Heart right ventricle (tissue), 16 donors: ENCODE data around the gene GRM7. TPM values are rescaled to one million over a fixed set of nuclear protein-coding genes. Genes with fewer than 3 reads are reported as not detected.

Experiments used
- ATAC-seq, 8 donors: fragments of 200-7000 bp; cut with Tn5 transposase; one replicate each; pipeline ENCODE4 v1.9.1; 2020; ENCODE audit warnings: mild to moderate bottlenecking in 8 of 8, moderate library complexity in 8 of 8, moderate number of reproducible peaks in 1 of 8
- DNase-seq, 2 donors: peaks; one replicate each; pipeline ENCODE4 v3.0.0-alpha.2; 2020
- H3K27ac ChIP-seq, 10 donors: fragments of 200-600 bp; sonication (generic) in 2 of 10; one replicate each; pipeline versions ENCODE4 v1.5.0 to v1.8.0; 2020 to 2022; ENCODE audit warnings: mild to moderate bottlenecking in 3 of 10
- H3K27me3 ChIP-seq, 7 donors: fragments of 200-600 bp; one replicate each; pipeline ENCODE4 v1.8.0; 2021 to 2022; ENCODE audit warnings: mild to moderate bottlenecking in 2 of 7
- H3K36me3 ChIP-seq, 9 donors: fragments of 200-600 bp; sonication (generic) in 1 of 9; one replicate each; pipeline versions ENCODE4 v1.5.0 to v1.8.0; 2020 to 2022; ENCODE audit warnings: mild to moderate bottlenecking in 2 of 9
- H3K4me1 ChIP-seq, 9 donors: fragments of 200-600 bp; sonication (generic) in 1 of 9; one replicate each; pipeline versions ENCODE4 v1.5.0 to v1.8.0; 2020 to 2022; ENCODE audit warnings: mild to moderate bottlenecking in 4 of 9
- H3K4me3 ChIP-seq, 10 donors: fragments of 200-600 bp; sonication (generic) in 2 of 10; one replicate each; pipeline versions ENCODE4 v1.5.0 to v1.8.0; 2020 to 2022; ENCODE audit warnings: mild to moderate bottlenecking in 7 of 10, moderate library complexity in 2 of 10
- H3K9me3 ChIP-seq, 11 donors: fragments of 200-600 bp in 10 of 11; sonication (generic) in 2 of 11; one replicate each; pipeline versions ENCODE4 v1.5.0 to v1.8.0; 2013 to 2022; ENCODE audit warnings: mild to moderate bottlenecking in 2 of 11, control low read depth in 1 of 11, moderate library complexity in 1 of 11
- WGBS, 2 donors: extraction: QIAGEN DNeasy Blood & Tissue Kit; methylation state at CpG; one replicate each; pipeline ENCODE4 v1.1.7; 2013; ENCODE audit warnings: inconsistent platforms in 1 of 2; 5-methylcytosine and 5-hydroxymethylcytosine counted together
- intact Hi-C, 10 donors: fragments of 100-400 bp; cut with DNase I; formaldehyde crosslinking; loops; one replicate each; pipeline versions ENCODE4 v1.11.1 to v1.14.2; 2022
- polyA plus RNA-seq, 2 donors: library from polyadenylated mRNA; stranded (reverse); fragments of 200-250 nt; gene quantifications; one replicate each; pipeline ENCODE4 v1.2.3, GENCODE V29; 2013
- total RNA-seq, 10 donors: library from RNA; stranded (reverse); fragmentation: NEBNext Ultra II Directional in 3 of 10; extraction: Animal tissue kit (Norgen Biotek cat#: 25700) in 3 of 10; gene quantifications; one replicate each; pipeline versions ENCODE4 v1.2.1 to v1.2.4, GENCODE V29; 2021 to 2023
- TF ChIP-seq, protein P1 (sequence below), 9 donors: fragments of 200-600 bp; sonication (generic) in 2 of 9; IDR thresholded peaks; one replicate each; pipeline versions ENCODE4 v1.5.0 to v1.8.0; 2021 to 2022; ENCODE audit warnings: antibody characterized with exemption in 9 of 9, mild to moderate bottlenecking in 5 of 9, moderate library complexity in 1 of 9
- donor health status: Arrhythmogenic right ventricular cardiomyopathy.
- donor health status: ischemic (EF 13 %, LVEDD 7.1; RV severe dilation, severe dysfunction).
- donor health status: healthy with polysubstance abuse.
- donor health status: DM: no; HTN: yes; CAD: no.
- donor health status: DM: no; HTN: no; CAD: no.
- donor health status: ischemic (EF 25% LVEDD 6.9; RV normal size, moderate dysfunction).
- donor health status: ischemic (EF 25% LVEDD 5.7; RV mildly dilated, moderate dysfunction).
- donor health status: healthy.
- donor health status: DM: yes; HTN: yes; CAD: no.
- donor health status: Ischemic cardiomyopathy.
- donor health status: ischemic (EF 35%, LVEDD 5.7; RV mildly dilated, moderate dysfunction).
- donor health status: nonischemic (EF 11% LVEDD 7.7; RV severe dilation, severe dysfunction).
- donor health status: DM: yes; HTN: yes; CAD: no.
- donor health status: PGD.
- donor health status: ischemic (EF 29% LVEDD 5.4; RV normal size, mild dysfunction).
- donor health status: nonischemic (EF 23%, LVEDD 6.1; RV moderate dilation, normal function).

GRM7 gene
- total and polyA plus RNA-seq, 12 donors = not detected

DNA sequence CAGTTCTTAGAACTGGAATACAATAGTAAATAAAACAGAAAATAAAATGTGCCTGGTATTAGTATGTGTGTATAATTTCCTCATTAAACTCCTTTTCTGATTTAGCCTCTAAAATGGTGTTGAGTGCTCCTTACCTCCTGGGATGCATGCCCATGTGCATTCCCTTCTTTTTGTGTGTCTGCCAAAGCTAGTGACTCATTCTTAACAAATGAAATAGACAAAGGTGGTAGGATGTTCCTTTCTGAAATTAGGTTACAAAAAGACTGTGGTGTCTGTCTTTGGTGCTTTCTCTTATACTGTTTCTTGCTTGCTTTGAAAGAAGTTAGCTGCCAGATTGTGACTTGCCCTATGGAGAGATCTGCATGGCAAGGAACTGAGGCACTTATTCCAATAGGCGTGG, 623.7 kb downstream of the GRM7 start:
- Histone ChIP-seq H3K27ac (no peak overlapping the region), H3K27me3 (no peaks in the 10 kb centered on the region), H3K4me1 (no peaks in the 10 kb centered on the region), H3K9me3 (peaks cover 0 to 4% (median 0%) of the 10 kb centered on the region in 11 donors), H3K36me3 (no peaks in the 10 kb centered on the region), H3K4me3 (no peak overlapping the region)
- 84 to 85% methylated on average over 1 of the region's 1 CpG for WGBS, 2 donors
- DNase-seq (no peak), ATAC-seq (no peak)
- intact Hi-C loops = no loop called here
- TF ChIP-seq, protein P1, sequence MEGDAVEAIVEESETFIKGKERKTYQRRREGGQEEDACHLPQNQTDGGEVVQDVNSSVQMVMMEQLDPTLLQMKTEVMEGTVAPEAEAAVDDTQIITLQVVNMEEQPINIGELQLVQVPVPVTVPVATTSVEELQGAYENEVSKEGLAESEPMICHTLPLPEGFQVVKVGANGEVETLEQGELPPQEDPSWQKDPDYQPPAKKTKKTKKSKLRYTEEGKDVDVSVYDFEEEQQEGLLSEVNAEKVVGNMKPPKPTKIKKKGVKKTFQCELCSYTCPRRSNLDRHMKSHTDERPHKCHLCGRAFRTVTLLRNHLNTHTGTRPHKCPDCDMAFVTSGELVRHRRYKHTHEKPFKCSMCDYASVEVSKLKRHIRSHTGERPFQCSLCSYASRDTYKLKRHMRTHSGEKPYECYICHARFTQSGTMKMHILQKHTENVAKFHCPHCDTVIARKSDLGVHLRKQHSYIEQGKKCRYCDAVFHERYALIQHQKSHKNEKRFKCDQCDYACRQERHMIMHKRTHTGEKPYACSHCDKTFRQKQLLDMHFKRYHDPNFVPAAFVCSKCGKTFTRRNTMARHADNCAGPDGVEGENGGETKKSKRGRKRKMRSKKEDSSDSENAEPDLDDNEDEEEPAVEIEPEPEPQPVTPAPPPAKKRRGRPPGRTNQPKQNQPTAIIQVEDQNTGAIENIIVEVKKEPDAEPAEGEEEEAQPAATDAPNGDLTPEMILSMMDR (IDR thresholded peaks at IDR 0.05) = no peak

- WGBS, 2 donors = 0 to 36% methylated on average over 1 of the region's 1 CpG
- DNase-seq = no peak
- TF ChIP-seq, protein P1 (IDR thresholded peaks at IDR 0.05) = no peak
- no peaks in the 10 kb centered on the region for H3K27me3 ChIP-seq
- intact Hi-C loops = no loop called here
- no peak overlapping the region for H3K4me3 ChIP-seq
- H3K4me1 ChIP-seq = no peaks in the 10 kb centered on the region
- H3K27ac ChIP-seq = no peak overlapping the region
- ATAC-seq = no peak
- peaks cover 0 to 10% (median 0%) of the 10 kb centered on the region in 11 donors for H3K9me3 ChIP-seq
- no peaks in the 10 kb centered on the region for H3K36me3 ChIP-seq
Measured at GRCh38 chr3:7487763-7488162, 626.8 kb downstream of the GRM7 start.

GRCh38 chr3:7489417-7489816, 628.5 kb downstream of the GRM7 start:
- Histone ChIP-seq H3K9me3 (peaks cover 0 to 27% (median 11%) of the 10 kb centered on the region in 11 donors), H3K27me3 (no peaks in the 10 kb centered on the region), H3K4me3 (no peak overlapping the region), H3K27ac (no peak overlapping the region), H3K36me3 (no peaks in the 10 kb centered on the region), H3K4me1 (no peaks in the 10 kb centered on the region)
- ATAC-seq (no peak), DNase-seq (no peak)
- TF ChIP-seq, protein P1 (IDR thresholded peaks at IDR 0.05) = no peak
- WGBS, 2 donors = 79 to 84% methylated on average over 2 of the region's 2 CpGs
- intact Hi-C loops = no loop called here

DNA sequence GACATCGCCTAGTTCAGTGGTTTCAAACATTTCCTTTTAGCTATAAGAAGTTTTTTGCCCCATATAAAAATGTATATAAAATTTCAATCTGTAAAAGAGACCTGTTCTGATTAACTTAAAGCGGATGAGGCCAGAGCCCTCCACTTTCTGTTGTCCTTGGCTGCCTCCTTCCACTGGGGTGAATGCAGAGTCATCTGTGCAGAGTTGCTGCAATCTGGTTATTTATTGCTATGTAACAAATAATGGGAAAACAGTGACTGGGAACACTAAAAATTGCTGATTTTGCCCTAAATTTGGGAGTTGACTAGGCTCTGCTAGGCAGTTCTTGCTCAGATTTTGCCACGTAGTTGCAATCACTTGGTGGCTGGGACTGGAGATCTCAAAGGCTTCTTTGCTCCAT, 637.8 kb downstream of the GRM7 start:
- DNase-seq (no peak), ATAC-seq (no peak)
- Histone ChIP-seq H3K4me1 (no peaks in the 10 kb centered on the region), H3K27ac (no peak overlapping the region), H3K4me3 (no peak overlapping the region), H3K36me3 (no peaks in the 10 kb centered on the region), H3K27me3 (no peaks in the 10 kb centered on the region), H3K9me3 (peaks cover 0 to 27% (median 13%) of the 10 kb centered on the region in 11 donors)
- TF ChIP-seq, protein P1 (IDR thresholded peaks at IDR 0.05) = no peak
- WGBS, 2 donors = 93 to 96% methylated on average over 3 of the region's 3 CpGs
- intact Hi-C loops = no loop called here
